GM19324 (cell line): ENCODE data around the gene FGF3.

Experiments used
- ATAC-seq: cut with Tn5 transposase; IDR thresholded peaks from one replicate; pipeline ENCODE4 v1.9.1; 2021; ENCODE audit warnings: mild to moderate bottlenecking, moderate library complexity; ENCODE audit not compliant: unreplicated experiment, low FRiP score

Gene FGF3

GRCh38 chr11:69818603-69819441 lies at the start of gene FGF3:
Gene FGF3 (minus strand): TSS chr11:69819416. CDS start chr11:69818933, 483 bp downstream.
- no peak for ATAC-seq

- no peak for ATAC-seq
These were observed 49.7 kb upstream of the FGF3 start for GRCh38 chr11:69868871-69869270.

- ATAC-seq = no peak
These were observed 49.0 kb upstream of the FGF3 start for GRCh38 chr11:69868006-69868810.

- no peak for ATAC-seq
These were observed 48.1 kb upstream of the FGF3 start for GRCh38 chr11:69867076-69868005.

GRCh38 chr11:69866648-69867047 lies 47.4 kb upstream of the FGF3 start:
- no peak for ATAC-seq

- no peak for ATAC-seq
These were observed 46.5 kb upstream of the FGF3 start for GRCh38 chr11:69865707-69866106.

GRCh38 chr11:69864686-69865661 lies 45.8 kb upstream of the FGF3 start:
- no peak for ATAC-seq

- no peak for ATAC-seq
These were observed 44.5 kb upstream of the FGF3 start for GRCh38 chr11:69863544-69864200.

GRCh38 chr11:69862797-69863543 lies 43.8 kb upstream of the FGF3 start:
- no peak for ATAC-seq

- ATAC-seq = no peak
These were observed 43.1 kb upstream of the FGF3 start for GRCh38 chr11:69862331-69862771.

GRCh38 chr11:69861901-69862300 lies 42.7 kb upstream of the FGF3 start:
- no peak for ATAC-seq

GRCh38 chr11:69860796-69861445 lies 41.7 kb upstream of the FGF3 start:
- no peak for ATAC-seq

- no peak for ATAC-seq
These were observed 41.0 kb upstream of the FGF3 start for GRCh38 chr11:69860244-69860643.

- no peak for ATAC-seq
These were observed 40.2 kb upstream of the FGF3 start for GRCh38 chr11:69859275-69859934.

GRCh38 chr11:69855421-69855820 lies 36.2 kb upstream of the FGF3 start:
- ATAC-seq = no peak

- ATAC-seq = no peak
These were observed 35.5 kb upstream of the FGF3 start for GRCh38 chr11:69854713-69855112.

GRCh38 chr11:69852056-69852455 lies 32.8 kb upstream of the FGF3 start:
- ATAC-seq = no peak
